Measurements from ENCODE around the gene OMG.

OMG gene

GRCh38 chr17:31261601-31262000 is 35.4 kb downstream of the OMG start:
- no peak for DNase-seq

- no peak for DNase-seq
Observed at GRCh38 chr17:31260151-31260550, 36.9 kb downstream of the OMG start.

GRCh38 chr17:31256936-31257335 is 40.1 kb downstream of the OMG start:
- DNase-seq = no peak

GRCh38 chr17:31254654-31255053 is 42.4 kb downstream of the OMG start:
- no peak for DNase-seq

- no peak for DNase-seq
Observed at GRCh38 chr17:31252741-31253140, 44.3 kb downstream of the OMG start.

GRCh38 chr17:31251970-31252328 is 45.1 kb downstream of the OMG start:
- no peak for DNase-seq

- DNase-seq = no peak
Observed at GRCh38 chr17:31251105-31251969, 45.7 kb downstream of the OMG start.

GRCh38 chr17:31250229-31250628 is 46.8 kb downstream of the OMG start:
- no peak for DNase-seq

- DNase-seq = no peak
Observed at GRCh38 chr17:31249835-31250141, 47.3 kb downstream of the OMG start.

GRCh38 chr17:31248986-31249834 is 47.8 kb downstream of the OMG start:
- no peak for DNase-seq

Measured in inflammatory macrophage (primary cell).